ENCODE data around the gene TARBP2. TPM values are rescaled to one million over a fixed set of nuclear protein-coding genes. Genes with fewer than 3 reads are reported as not detected.

TARBP2 gene
- total and polyA plus RNA-seq, 4 donors: 22.5 to 46.2 (median 42.0) TPM

- peaks cover 66% of the 10 kb centered on the region for H3K36me3 ChIP-seq (ENCODE audit: control insufficient read depth, insufficient read depth, low read length)
- no peak overlapping the region for H3K27ac ChIP-seq (ENCODE audit: low read depth, low read length)
- DNase-seq (ENCODE audit: low read depth in 4 of 6, low spot score in 6 of 6): no peak
Measured at GRCh38 chr12:53461059-53461458, 40.0 kb upstream of the TARBP2 start.

DNA sequence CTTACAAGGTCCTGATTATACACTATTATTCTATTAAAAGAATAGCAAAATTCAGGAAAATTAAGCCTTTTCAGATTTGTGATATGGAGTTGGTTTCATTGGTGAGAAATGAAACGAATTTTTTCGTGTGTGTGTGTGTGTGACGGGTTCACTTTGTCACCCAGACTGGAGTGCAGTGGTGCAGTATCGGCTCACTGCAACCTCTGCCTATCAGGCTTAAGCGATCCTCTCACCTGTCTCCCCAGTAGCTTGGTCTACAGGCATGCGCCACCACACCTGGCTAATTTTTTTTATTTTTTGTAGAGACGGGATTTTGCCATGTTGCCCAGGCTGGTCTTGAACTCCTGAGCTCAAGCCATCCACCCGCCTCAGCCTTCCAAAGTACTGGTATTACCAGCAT lies 39.5 kb upstream of the TARBP2 start:
- H3K36me3 ChIP-seq (ENCODE audit: control insufficient read depth, insufficient read depth, low read length): peaks cover 62% of the 10 kb centered on the region
- H3K27ac ChIP-seq (ENCODE audit: low read depth, low read length): no peak overlapping the region
- H3K4me1 ChIP-seq (ENCODE audit: control insufficient read depth, insufficient read depth, low read length): no peaks in the 10 kb centered on the region
- no peaks in the 10 kb centered on the region for H3K27me3 ChIP-seq (ENCODE audit: control insufficient read depth, insufficient read depth, low read length)
- WGBS (ENCODE audit: insufficient coverage): 91% methylated on average over 4 of the region's 8 CpGs
- H3K4me3 ChIP-seq (ENCODE audit: low read depth, low read length): no peak overlapping the region
- H3K9me3 ChIP-seq (ENCODE audit: control insufficient read depth, insufficient read depth, low read length): no peaks in the 10 kb centered on the region
- no peak for DNase-seq (ENCODE audit: low read depth in 4 of 6, low spot score in 6 of 6)

More at GRCh38 chr12:53461059-53461458, 40.0 kb upstream of the TARBP2 start:
- 95% methylated on average over 2 of the region's 3 CpGs for WGBS (ENCODE audit: insufficient coverage)
- no peaks in the 10 kb centered on the region for H3K4me1 ChIP-seq (ENCODE audit: control insufficient read depth, insufficient read depth, low read length)
- no peaks in the 10 kb centered on the region for H3K9me3 ChIP-seq (ENCODE audit: control insufficient read depth, insufficient read depth, low read length)
- H3K4me3 ChIP-seq (ENCODE audit: low read depth, low read length): no peak overlapping the region
- H3K27me3 ChIP-seq (ENCODE audit: control insufficient read depth, insufficient read depth, low read length): no peaks in the 10 kb centered on the region

DNA sequence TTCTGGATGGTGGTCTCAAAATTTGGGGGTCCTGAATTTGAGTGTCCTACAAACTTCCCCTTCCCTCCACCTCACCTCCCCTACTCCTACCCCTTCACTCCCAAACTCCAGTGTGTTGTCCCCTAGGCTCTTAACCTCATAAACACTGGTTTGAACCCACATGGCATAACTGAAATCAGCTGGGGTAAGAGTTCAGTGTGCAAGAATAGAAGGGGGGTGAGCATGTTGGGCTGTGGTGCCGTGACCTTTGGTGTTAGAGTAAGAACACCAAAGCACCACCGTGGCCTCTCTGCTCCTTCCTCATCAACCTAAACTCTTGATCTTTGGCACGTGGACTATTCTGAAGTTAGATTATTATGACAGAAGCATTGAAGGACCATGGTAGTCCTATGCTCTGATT lies 38.1 kb upstream of the TARBP2 start:
- H3K27ac ChIP-seq (ENCODE audit: low read depth, low read length): no peak overlapping the region
- no peak for DNase-seq (ENCODE audit: low read depth in 4 of 6, low spot score in 6 of 6)
- H3K27me3 ChIP-seq (ENCODE audit: control insufficient read depth, insufficient read depth, low read length): no peaks in the 10 kb centered on the region
- WGBS (ENCODE audit: insufficient coverage): no CpG with 5 or more reads among the region's 3 CpGs
- H3K36me3 ChIP-seq (ENCODE audit: control insufficient read depth, insufficient read depth, low read length): peaks cover 64% of the 10 kb centered on the region
- H3K4me1 ChIP-seq (ENCODE audit: control insufficient read depth, insufficient read depth, low read length): no peaks in the 10 kb centered on the region
- no peaks in the 10 kb centered on the region for H3K9me3 ChIP-seq (ENCODE audit: control insufficient read depth, insufficient read depth, low read length)
- H3K4me3 ChIP-seq (ENCODE audit: low read depth, low read length): no peak overlapping the region

GRCh38 chr12:53463802-53464560 lies 37.1 kb upstream of the TARBP2 start:
- Histone ChIP-seq H3K4me1 (ENCODE audit: control insufficient read depth, insufficient read depth, low read length) (no peaks in the 10 kb centered on the region), H3K27me3 (ENCODE audit: control insufficient read depth, insufficient read depth, low read length) (no peaks in the 10 kb centered on the region), H3K27ac (ENCODE audit: low read depth, low read length) (no peak overlapping the region), H3K4me3 (ENCODE audit: low read depth, low read length) (no peak overlapping the region), H3K9me3 (ENCODE audit: control insufficient read depth, insufficient read depth, low read length) (no peaks in the 10 kb centered on the region), H3K36me3 (ENCODE audit: control insufficient read depth, insufficient read depth, low read length) (peaks cover 65% of the 10 kb centered on the region)
- DNase-seq (ENCODE audit: low read depth in 4 of 6, low spot score in 6 of 6): no peak
- 83% methylated on average over 4 of the region's 5 CpGs for WGBS (ENCODE audit: insufficient coverage)

DNA sequence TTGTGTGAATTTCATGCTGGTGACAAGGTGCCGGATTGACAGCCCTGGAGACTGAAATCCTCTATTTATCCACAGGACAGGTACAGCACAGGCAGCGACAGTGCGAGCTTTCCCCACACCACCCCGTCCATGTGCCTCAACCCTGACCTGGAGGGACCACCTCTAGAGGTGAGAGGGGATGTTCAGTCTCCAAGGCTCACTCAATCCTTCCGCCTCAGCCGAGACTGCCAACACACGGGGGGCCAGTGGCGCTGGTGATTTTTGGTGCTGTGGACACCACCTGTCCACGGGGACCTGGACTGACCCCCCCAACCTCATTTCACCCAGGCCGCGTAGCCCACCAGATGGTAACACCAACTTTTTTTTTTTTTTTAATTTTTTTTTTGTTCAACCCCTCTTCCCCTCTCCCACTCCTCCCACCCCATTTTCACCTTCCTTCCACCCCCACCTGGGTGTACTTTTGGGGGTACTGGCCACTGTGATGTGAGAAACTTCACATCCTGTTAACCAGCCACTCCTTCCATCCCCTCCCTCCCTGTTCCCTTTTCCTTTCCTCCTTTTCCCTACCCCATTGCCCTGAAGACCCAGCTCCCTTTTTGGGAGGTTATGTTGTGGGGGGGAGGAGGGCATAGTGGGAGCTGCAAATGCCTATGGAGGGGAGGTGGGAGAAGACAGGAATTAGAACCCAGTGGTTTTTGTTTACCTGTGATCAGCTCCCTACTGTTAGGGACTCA lies 36.2 kb upstream of the TARBP2 start:
- Histone ChIP-seq H3K9me3 (ENCODE audit: control insufficient read depth, insufficient read depth, low read length) (no peaks in the 10 kb centered on the region), H3K27ac (ENCODE audit: low read depth, low read length) (no peak overlapping the region), H3K4me3 (ENCODE audit: low read depth, low read length) (no peak overlapping the region), H3K36me3 (ENCODE audit: control insufficient read depth, insufficient read depth, low read length) (peaks cover 68% of the 10 kb centered on the region), H3K27me3 (ENCODE audit: control insufficient read depth, insufficient read depth, low read length) (no peaks in the 10 kb centered on the region), H3K4me1 (ENCODE audit: control insufficient read depth, insufficient read depth, low read length) (no peaks in the 10 kb centered on the region)
- no peak for DNase-seq (ENCODE audit: low read depth in 4 of 6, low spot score in 6 of 6)
- 85% methylated on average over 5 of the region's 11 CpGs for WGBS (ENCODE audit: insufficient coverage)

- Histone ChIP-seq H3K4me3 (ENCODE audit: low read depth, low read length) (no peak overlapping the region), H3K36me3 (ENCODE audit: control insufficient read depth, insufficient read depth, low read length) (peaks cover 68% of the 10 kb centered on the region), H3K4me1 (ENCODE audit: control insufficient read depth, insufficient read depth, low read length) (no peaks in the 10 kb centered on the region), H3K27ac (ENCODE audit: low read depth, low read length) (no peak overlapping the region), H3K27me3 (ENCODE audit: control insufficient read depth, insufficient read depth, low read length) (no peaks in the 10 kb centered on the region), H3K9me3 (ENCODE audit: control insufficient read depth, insufficient read depth, low read length) (no peaks in the 10 kb centered on the region)
- DNase-seq (ENCODE audit: low read depth in 4 of 6, low spot score in 6 of 6): no peak
- no CpG with 5 or more reads among the region's 2 CpGs for WGBS (ENCODE audit: insufficient coverage)
Measured at GRCh38 chr12:53465679-53466078, 35.4 kb upstream of the TARBP2 start.

DNA sequence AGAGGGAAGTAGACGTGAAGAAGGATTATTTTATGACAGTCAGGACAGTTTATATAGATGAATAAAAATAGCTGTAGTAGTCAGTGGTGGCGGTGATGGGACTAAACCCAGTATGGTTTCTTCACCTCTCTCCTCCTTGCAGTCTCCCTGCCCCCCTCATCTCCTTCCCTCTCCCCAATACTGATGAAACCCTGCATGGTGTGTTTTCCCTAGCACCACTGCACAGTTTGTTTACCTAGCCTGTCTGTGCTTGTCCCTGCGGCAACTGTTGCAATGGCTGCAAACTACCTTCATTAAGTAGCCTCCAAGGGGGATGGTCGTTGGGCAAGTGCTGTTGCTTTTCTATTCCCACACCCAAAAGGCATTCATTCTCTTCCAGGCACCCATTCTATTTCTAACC lies 34.4 kb upstream of the TARBP2 start:
- 63% methylated on average over 3 of the region's 4 CpGs for WGBS (ENCODE audit: insufficient coverage)
- H3K4me1 ChIP-seq (ENCODE audit: control insufficient read depth, insufficient read depth, low read length): no peaks in the 10 kb centered on the region
- H3K27me3 ChIP-seq (ENCODE audit: control insufficient read depth, insufficient read depth, low read length): no peaks in the 10 kb centered on the region
- no peak overlapping the region for H3K4me3 ChIP-seq (ENCODE audit: low read depth, low read length)
- H3K36me3 ChIP-seq (ENCODE audit: control insufficient read depth, insufficient read depth, low read length): peaks cover 67% of the 10 kb centered on the region
- no peaks in the 10 kb centered on the region for H3K9me3 ChIP-seq (ENCODE audit: control insufficient read depth, insufficient read depth, low read length)
- no peak overlapping the region for H3K27ac ChIP-seq (ENCODE audit: low read depth, low read length)
- no peak for DNase-seq (ENCODE audit: low read depth in 4 of 6, low spot score in 6 of 6)

DNA sequence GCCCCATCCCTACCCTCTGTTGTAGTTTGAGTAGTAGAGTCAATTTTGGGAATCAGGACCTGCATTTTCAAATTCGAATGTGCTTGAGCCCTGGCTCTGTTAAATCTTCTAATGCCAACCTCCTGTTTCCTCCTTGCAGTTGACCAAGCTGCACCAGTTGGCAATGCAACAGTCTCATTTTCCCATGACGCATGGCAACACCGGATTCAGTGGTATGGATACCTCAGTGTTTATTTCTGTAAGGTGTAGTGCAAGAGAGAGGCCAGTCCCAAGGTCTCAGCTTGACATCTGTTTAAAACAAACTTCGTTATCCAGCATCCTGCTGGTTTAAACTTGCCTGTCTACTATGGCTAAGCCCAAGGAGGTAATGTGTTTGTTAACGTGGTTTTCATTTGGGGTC lies 34.0 kb upstream of the TARBP2 start:
- DNase-seq (ENCODE audit: low read depth in 4 of 6, low spot score in 6 of 6): no peak
- H3K4me3 ChIP-seq (ENCODE audit: low read depth, low read length): no peak overlapping the region
- no peaks in the 10 kb centered on the region for H3K4me1 ChIP-seq (ENCODE audit: control insufficient read depth, insufficient read depth, low read length)
- H3K9me3 ChIP-seq (ENCODE audit: control insufficient read depth, insufficient read depth, low read length): no peaks in the 10 kb centered on the region
- H3K36me3 ChIP-seq (ENCODE audit: control insufficient read depth, insufficient read depth, low read length): peaks cover 69% of the 10 kb centered on the region
- WGBS (ENCODE audit: insufficient coverage): 100% methylated on average over 2 of the region's 5 CpGs
- H3K27me3 ChIP-seq (ENCODE audit: control insufficient read depth, insufficient read depth, low read length): no peaks in the 10 kb centered on the region
- H3K27ac ChIP-seq (ENCODE audit: low read depth, low read length): no peak overlapping the region

- H3K4me1 ChIP-seq (ENCODE audit: control insufficient read depth, insufficient read depth, low read length): no peaks in the 10 kb centered on the region
- H3K36me3 ChIP-seq (ENCODE audit: control insufficient read depth, insufficient read depth, low read length): peaks cover 64% of the 10 kb centered on the region
- no peaks in the 10 kb centered on the region for H3K9me3 ChIP-seq (ENCODE audit: control insufficient read depth, insufficient read depth, low read length)
- H3K4me3 ChIP-seq (ENCODE audit: low read depth, low read length): no peak overlapping the region
- H3K27me3 ChIP-seq (ENCODE audit: control insufficient read depth, insufficient read depth, low read length): no peaks in the 10 kb centered on the region
- DNase-seq (ENCODE audit: low read depth in 4 of 6, low spot score in 6 of 6): no peak
- 100% methylated on average over 1 of the region's 2 CpGs for WGBS (ENCODE audit: insufficient coverage)
- no peak overlapping the region for H3K27ac ChIP-seq (ENCODE audit: low read depth, low read length)
Measured at GRCh38 chr12:53467880-53468279, 33.2 kb upstream of the TARBP2 start.

GRCh38 chr12:53468282-53468681 lies 32.8 kb upstream of the TARBP2 start:
- H3K27me3 ChIP-seq (ENCODE audit: control insufficient read depth, insufficient read depth, low read length): no peaks in the 10 kb centered on the region
- H3K4me1 ChIP-seq (ENCODE audit: control insufficient read depth, insufficient read depth, low read length): no peaks in the 10 kb centered on the region
- peaks cover 66% of the 10 kb centered on the region for H3K36me3 ChIP-seq (ENCODE audit: control insufficient read depth, insufficient read depth, low read length)
- H3K9me3 ChIP-seq (ENCODE audit: control insufficient read depth, insufficient read depth, low read length): no peaks in the 10 kb centered on the region
- no peak overlapping the region for H3K27ac ChIP-seq (ENCODE audit: low read depth, low read length)
- WGBS (ENCODE audit: insufficient coverage): 83% methylated on average over 1 of the region's 1 CpG
- H3K4me3 ChIP-seq (ENCODE audit: low read depth, low read length): no peak overlapping the region
- DNase-seq (ENCODE audit: low read depth in 4 of 6, low spot score in 6 of 6): no peak
